Activated naive CD8-positive, alpha-beta T cell treated with anti-CD3 and anti-CD28 coated beads, Interleukin-2, amount 50 U/mL, for 24 hours (primary cell): ENCODE data around the gene STPG1.

Experiments used
- ATAC-seq: fragments of 150-1000 bp; cut with Tn5 transposase; one replicate; pipeline ENCODE4 v1.10.0; 2021
- DNase-seq: peaks from one replicate; pipeline ENCODE4 v3.0.0; 2021
- H3K27ac Mint-ChIP-seq: one replicate; pipeline ENCODE4 v1.8.0; 2021; ENCODE audit warnings: mild to moderate bottlenecking, mixed read lengths
- H3K27me3 Mint-ChIP-seq: one replicate; pipeline ENCODE4 v1.8.0; 2021; ENCODE audit warnings: mixed read lengths
- H3K36me3 Mint-ChIP-seq: one replicate; pipeline ENCODE4 v1.8.0; 2021; ENCODE audit warnings: low read depth, mixed read lengths
- H3K4me1 Mint-ChIP-seq: one replicate; pipeline ENCODE4 v1.8.0; 2021; ENCODE audit warnings: mixed read lengths
- H3K4me3 Mint-ChIP-seq: one replicate; pipeline ENCODE4 v1.8.0; 2021; ENCODE audit warnings: mild to moderate bottlenecking, moderate library complexity, mixed read lengths
- H3K9me3 Mint-ChIP-seq: one replicate; pipeline ENCODE4 v1.8.0; 2021; ENCODE audit warnings: mixed read lengths

STPG1 gene

GRCh38 chr1:24357038-24357437 is 56.5 kb downstream of the STPG1 start:
- H3K4me1 Mint-ChIP-seq, result peaks cover 5% of the 10 kb centered on the region
- DNase-seq (no peak), ATAC-seq (no peak)
- H3K36me3 Mint-ChIP-seq, result no peaks in the 10 kb centered on the region
- no peak overlapping the region for H3K27ac Mint-ChIP-seq
- H3K27me3 Mint-ChIP-seq, result no peaks in the 10 kb centered on the region
- H3K9me3 Mint-ChIP-seq, result no peaks in the 10 kb centered on the region
- H3K4me3 Mint-ChIP-seq, result no peak overlapping the region

GRCh38 chr1:24355466-24355865 is 58.1 kb downstream of the STPG1 start:
- Mint-ChIP-seq H3K27me3 (no peaks in the 10 kb centered on the region), H3K9me3 (no peaks in the 10 kb centered on the region), H3K4me1 (peaks cover 16% of the 10 kb centered on the region), H3K36me3 (no peaks in the 10 kb centered on the region), H3K27ac (no peak overlapping the region), H3K4me3 (no peak overlapping the region)
- no peak for ATAC-seq
- DNase-seq, result no peak

- no peak for DNase-seq
- Mint-ChIP-seq H3K9me3 (no peaks in the 10 kb centered on the region), H3K4me1 (peaks cover 27% of the 10 kb centered on the region), H3K27me3 (peaks cover 2% of the 10 kb centered on the region), H3K4me3 (no peak overlapping the region), H3K27ac (no peak overlapping the region), H3K36me3 (no peaks in the 10 kb centered on the region)
- ATAC-seq, result no peak
Measured at GRCh38 chr1:24353292-24353891, 60.2 kb downstream of the STPG1 start.

GRCh38 chr1:24351918-24352627 is 61.5 kb downstream of the STPG1 start:
- Mint-ChIP-seq H3K27me3 (peaks cover 8% of the 10 kb centered on the region), H3K4me1 (peaks cover 27% of the 10 kb centered on the region), H3K36me3 (no peaks in the 10 kb centered on the region), H3K9me3 (no peaks in the 10 kb centered on the region), H3K4me3 (no peak overlapping the region), H3K27ac (no peak overlapping the region)
- ATAC-seq, result no peak
- DNase-seq, result peak; percentile 49

GRCh38 chr1:24351247-24351646 is 62.3 kb downstream of the STPG1 start:
- Mint-ChIP-seq H3K9me3 (no peaks in the 10 kb centered on the region), H3K27ac (peak overlapping the region; percentile 26), H3K4me3 (no peak overlapping the region), H3K27me3 (peaks cover 10% of the 10 kb centered on the region), H3K4me1 (peaks cover 27% of the 10 kb centered on the region), H3K36me3 (no peaks in the 10 kb centered on the region)
- peak; percentile 18 for DNase-seq
- ATAC-seq, result peak; percentile 50

- Mint-ChIP-seq H3K4me1 (peaks cover 27% of the 10 kb centered on the region), H3K9me3 (no peaks in the 10 kb centered on the region), H3K27me3 (peaks cover 15% of the 10 kb centered on the region), H3K36me3 (no peaks in the 10 kb centered on the region), H3K27ac (no peak overlapping the region), H3K4me3 (no peak overlapping the region)
- no peak for DNase-seq
- ATAC-seq, result peak; percentile 48
Measured at GRCh38 chr1:24349891-24350290, 63.7 kb downstream of the STPG1 start.

- Mint-ChIP-seq H3K27ac (no peak overlapping the region), H3K27me3 (peaks cover 15% of the 10 kb centered on the region), H3K9me3 (no peaks in the 10 kb centered on the region), H3K4me1 (peaks cover 27% of the 10 kb centered on the region), H3K36me3 (no peaks in the 10 kb centered on the region), H3K4me3 (no peak overlapping the region)
- no peak for DNase-seq
- no peak for ATAC-seq
Measured at GRCh38 chr1:24348196-24348595, 65.4 kb downstream of the STPG1 start.

- Mint-ChIP-seq H3K36me3 (no peaks in the 10 kb centered on the region), H3K27ac (no peak overlapping the region), H3K4me1 (peaks cover 25% of the 10 kb centered on the region), H3K4me3 (no peak overlapping the region), H3K27me3 (peaks cover 17% of the 10 kb centered on the region), H3K9me3 (no peaks in the 10 kb centered on the region)
- DNase-seq, result no peak
- no peak for ATAC-seq
Measured at GRCh38 chr1:24347159-24347934, 66.2 kb downstream of the STPG1 start.

GRCh38 chr1:24345334-24345733 is 68.2 kb downstream of the STPG1 start:
- H3K36me3 Mint-ChIP-seq, result no peaks in the 10 kb centered on the region

GRCh38 chr1:24344090-24344742 is 69.4 kb downstream of the STPG1 start:
- Mint-ChIP-seq H3K36me3 (no peaks in the 10 kb centered on the region), H3K27me3 (peaks cover 17% of the 10 kb centered on the region), H3K27ac (no peak overlapping the region), H3K4me1 (no peaks in the 10 kb centered on the region), H3K9me3 (no peaks in the 10 kb centered on the region), H3K4me3 (no peak overlapping the region)
- no peak for ATAC-seq
- DNase-seq, result no peak

More at GRCh38 chr1:24345334-24345733, 68.2 kb downstream of the STPG1 start:
- Mint-ChIP-seq H3K27ac (no peak overlapping the region), H3K4me1 (peaks cover 9% of the 10 kb centered on the region), H3K27me3 (peaks cover 19% of the 10 kb centered on the region), H3K9me3 (no peaks in the 10 kb centered on the region), H3K4me3 (no peak overlapping the region)
- no peak for ATAC-seq
- DNase-seq, result no peak

GRCh38 chr1:24343412-24344089 is 70.0 kb downstream of the STPG1 start:
- ATAC-seq (no peak), DNase-seq (no peak)
- no peaks in the 10 kb centered on the region for H3K36me3 Mint-ChIP-seq
- no peak overlapping the region for H3K4me3 Mint-ChIP-seq
- H3K27me3 Mint-ChIP-seq, result peaks cover 17% of the 10 kb centered on the region
- H3K9me3 Mint-ChIP-seq, result no peaks in the 10 kb centered on the region
- H3K4me1 Mint-ChIP-seq, result no peaks in the 10 kb centered on the region
- H3K27ac Mint-ChIP-seq, result no peak overlapping the region

GRCh38 chr1:24341260-24341659 is 72.3 kb downstream of the STPG1 start:
- Mint-ChIP-seq H3K36me3 (no peaks in the 10 kb centered on the region), H3K4me1 (no peaks in the 10 kb centered on the region), H3K9me3 (no peaks in the 10 kb centered on the region), H3K27me3 (peaks cover 11% of the 10 kb centered on the region), H3K4me3 (no peak overlapping the region), H3K27ac (no peak overlapping the region)
- ATAC-seq (no peak), DNase-seq (no peak)

GRCh38 chr1:24340770-24341169 is 72.8 kb downstream of the STPG1 start:
- no peak overlapping the region for H3K4me3 Mint-ChIP-seq

GRCh38 chr1:24339996-24340395 is 73.6 kb downstream of the STPG1 start:
- Mint-ChIP-seq H3K4me1 (no peaks in the 10 kb centered on the region), H3K36me3 (no peaks in the 10 kb centered on the region), H3K4me3 (no peak overlapping the region), H3K27me3 (peaks cover 8% of the 10 kb centered on the region), H3K9me3 (no peaks in the 10 kb centered on the region), H3K27ac (no peak overlapping the region)
- ATAC-seq (no peak), DNase-seq (no peak)

More at GRCh38 chr1:24340770-24341169, 72.8 kb downstream of the STPG1 start:
- no peak overlapping the region for H3K27ac Mint-ChIP-seq
- no peaks in the 10 kb centered on the region for H3K9me3 Mint-ChIP-seq
- peaks cover 8% of the 10 kb centered on the region for H3K27me3 Mint-ChIP-seq
- DNase-seq, result no peak
- H3K4me1 Mint-ChIP-seq, result no peaks in the 10 kb centered on the region
- no peaks in the 10 kb centered on the region for H3K36me3 Mint-ChIP-seq
- no peak for ATAC-seq
